Tibial artery (tissue), 4 donors: Measurements from ENCODE around the gene HPN.
"Not testable (repeated sequence)": the region's sequence is repeated elsewhere in the genome, so short reads cannot be mapped to it uniquely, and the experiment has no call there.

ENCODE experiments used
- DNase-seq, 2 donors: peaks; one replicate each; pipeline ENCODE4 v3.0.0-alpha.2; 2019
- H3K27ac ChIP-seq, 2 donors: fragments of 200-600 bp; sonication (generic) in 1 of 2; 1 replicate in 1 of 2; 2 replicates in 1 of 2; pipeline ENCODE4 v1.5.1; 2018 to 2019; ENCODE audit warnings: mild to moderate bottlenecking in 1 of 2
- H3K27me3 ChIP-seq, 2 donors: fragments of 200-600 bp; sonication (generic) in 1 of 2; one replicate each; pipeline versions ENCODE4 v1.5.1 to v1.6.0; 2016 to 2019
- H3K36me3 ChIP-seq, 3 donors: fragments of 200-600 bp; sonication (generic) in 2 of 3; one replicate each; pipeline ENCODE4 v1.5.1; 2016 to 2019; ENCODE audit warnings: mild to moderate bottlenecking in 2 of 3
- H3K4me1 ChIP-seq, 4 donors: fragments of 200-600 bp; sonication (generic) in 2 of 4; 1 replicate in 3 of 4; 2 replicates in 1 of 4; pipeline ENCODE4 v1.5.1; 2016 to 2019
- H3K4me3 ChIP-seq, 2 donors: fragments of 200-600 bp; sonication (generic) in 1 of 2; 1 replicate in 1 of 2; 2 replicates in 1 of 2; pipeline ENCODE4 v1.5.1; 2018 to 2019; ENCODE audit warnings: mild to moderate bottlenecking in 2 of 2
- H3K9me3 ChIP-seq, 3 donors: fragments of 200-600 bp; sonication (generic) in 1 of 3; one replicate each; pipeline ENCODE4 v1.5.1; 2016 to 2019
- intact Hi-C: fragments of 100-400 bp; cut with DNase I; formaldehyde crosslinking; loops from one replicate; pipeline ENCODE4 v1.15.0; 2023; ENCODE audit warnings: low total_unique reads
- TF ChIP-seq, protein P1 (sequence below), 2 experiments: fragments of 200-600 bp in 1 of 2; fragments of 450-650 bp in 1 of 2; IDR thresholded peaks; one replicate each; pipeline ENCODE4 v1.5.1; 2017 to 2019; ENCODE audit warnings: antibody characterized with exemption in 2 of 2, mild to moderate bottlenecking in 1 of 2, moderate library complexity in 1 of 2

The HPN gene

DNA sequence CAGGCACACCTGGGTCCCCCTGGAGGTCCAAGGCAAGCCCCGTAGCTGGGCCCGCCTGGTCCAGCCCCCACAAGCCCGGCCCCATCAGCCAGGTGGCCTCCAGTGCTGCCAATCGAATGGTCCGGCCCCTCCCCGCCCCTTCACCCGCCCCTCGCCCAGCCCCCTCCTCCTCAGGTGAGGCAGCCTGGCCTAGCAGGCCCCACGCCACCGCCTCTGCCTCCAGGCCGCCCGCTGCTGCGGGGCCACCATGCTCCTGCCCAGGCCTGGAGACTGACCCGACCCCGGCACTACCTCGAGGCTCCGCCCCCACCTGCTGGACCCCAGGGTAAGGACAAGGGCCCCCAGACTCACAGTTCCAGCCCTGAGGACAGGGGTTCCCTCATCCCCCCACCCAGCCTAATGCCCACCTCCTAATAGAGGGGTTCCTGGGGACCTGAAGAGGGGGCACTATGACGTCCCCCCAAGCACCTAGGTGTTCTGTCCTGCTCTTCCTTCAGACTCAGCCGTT is at the start of gene HPN:
Gene HPN, plus strand, starts transcription at position 174 of the 508 bp plus-strand sequence. CDS start 786 bp downstream, outside the sequence.
- Histone ChIP-seq H3K9me3 (no peaks in the 10 kb centered on the region), H3K27me3 (peaks cover 0 to 50% of the 10 kb centered on the region in 2 donors), H3K4me3 (peak within 1 kb of the TSS in 1 of 2 donors; percentile 26), H3K36me3 (no peaks in the 10 kb centered on the region), H3K4me1 (peaks cover 4 to 28% (median 25%) of the 10 kb centered on the region in 4 donors), H3K27ac (peak within 1 kb of the TSS in 1 of 2 donors; percentile 30)
- no peak for DNase-seq
- TF ChIP-seq, protein P1, sequence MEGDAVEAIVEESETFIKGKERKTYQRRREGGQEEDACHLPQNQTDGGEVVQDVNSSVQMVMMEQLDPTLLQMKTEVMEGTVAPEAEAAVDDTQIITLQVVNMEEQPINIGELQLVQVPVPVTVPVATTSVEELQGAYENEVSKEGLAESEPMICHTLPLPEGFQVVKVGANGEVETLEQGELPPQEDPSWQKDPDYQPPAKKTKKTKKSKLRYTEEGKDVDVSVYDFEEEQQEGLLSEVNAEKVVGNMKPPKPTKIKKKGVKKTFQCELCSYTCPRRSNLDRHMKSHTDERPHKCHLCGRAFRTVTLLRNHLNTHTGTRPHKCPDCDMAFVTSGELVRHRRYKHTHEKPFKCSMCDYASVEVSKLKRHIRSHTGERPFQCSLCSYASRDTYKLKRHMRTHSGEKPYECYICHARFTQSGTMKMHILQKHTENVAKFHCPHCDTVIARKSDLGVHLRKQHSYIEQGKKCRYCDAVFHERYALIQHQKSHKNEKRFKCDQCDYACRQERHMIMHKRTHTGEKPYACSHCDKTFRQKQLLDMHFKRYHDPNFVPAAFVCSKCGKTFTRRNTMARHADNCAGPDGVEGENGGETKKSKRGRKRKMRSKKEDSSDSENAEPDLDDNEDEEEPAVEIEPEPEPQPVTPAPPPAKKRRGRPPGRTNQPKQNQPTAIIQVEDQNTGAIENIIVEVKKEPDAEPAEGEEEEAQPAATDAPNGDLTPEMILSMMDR (IDR thresholded peaks at IDR 0.05), result no peak
- intact Hi-C loops, result no loop called here

DNA sequence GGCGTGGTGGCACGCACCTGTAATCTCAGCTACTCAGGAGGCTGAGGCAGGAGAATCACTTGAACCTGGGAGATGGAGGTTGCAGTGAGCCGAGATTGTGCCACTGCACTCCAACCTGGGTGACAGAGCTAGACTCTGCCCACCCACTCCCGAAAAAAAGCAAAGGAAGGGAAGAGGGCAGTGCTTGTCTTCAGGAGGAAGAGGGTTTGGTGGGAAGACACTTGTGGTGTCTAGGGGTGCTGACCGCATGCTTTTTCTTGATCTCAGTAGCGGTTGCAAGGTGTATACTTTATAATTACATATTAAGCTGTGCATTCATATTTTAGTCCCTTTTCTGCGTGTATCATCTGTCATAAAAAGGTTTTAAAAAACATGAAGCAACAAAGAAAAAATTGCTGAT is 48.9 kb upstream of the HPN start:
- peaks cover 0 to 11% (median 7%) of the 10 kb centered on the region in 4 donors for H3K4me1 ChIP-seq
- H3K4me3 ChIP-seq, H3K27me3 ChIP-seq, H3K9me3 ChIP-seq, H3K27ac ChIP-seq, H3K36me3 ChIP-seq, DNase-seq, intact Hi-C loops: not testable (repeated sequence)

DNA sequence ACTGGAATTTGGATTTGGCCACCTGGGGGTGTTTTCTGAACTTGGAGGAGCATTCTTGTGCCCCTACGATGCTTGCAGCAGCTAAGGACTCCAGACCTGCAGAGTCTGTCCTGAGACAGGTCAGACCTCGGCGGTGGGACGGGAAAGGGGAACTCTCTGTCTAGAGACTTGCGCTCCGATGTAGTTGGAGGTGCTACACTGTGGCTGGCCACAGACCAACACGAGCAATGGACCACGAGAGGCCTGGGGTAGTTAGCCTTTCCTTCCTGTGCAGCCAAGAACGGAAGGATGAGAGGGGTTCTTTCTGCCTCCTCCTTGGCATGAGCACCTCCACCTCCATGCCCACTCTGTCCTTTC is 47.3 kb upstream of the HPN start:
- Histone ChIP-seq H3K36me3 (no peaks in the 10 kb centered on the region), H3K9me3 (no peaks in the 10 kb centered on the region), H3K27me3 (peaks cover 0 to 2% of the 10 kb centered on the region in 2 donors), H3K4me1 (peaks cover 0 to 19% (median 15%) of the 10 kb centered on the region in 4 donors), H3K27ac (peak overlapping the region; percentile 59 to 62), H3K4me3 (no peak overlapping the region)
- TF ChIP-seq, protein P1 (IDR thresholded peaks at IDR 0.05), result no peak
- DNase-seq, result no peak
- intact Hi-C loops, result no loop called here

DNA sequence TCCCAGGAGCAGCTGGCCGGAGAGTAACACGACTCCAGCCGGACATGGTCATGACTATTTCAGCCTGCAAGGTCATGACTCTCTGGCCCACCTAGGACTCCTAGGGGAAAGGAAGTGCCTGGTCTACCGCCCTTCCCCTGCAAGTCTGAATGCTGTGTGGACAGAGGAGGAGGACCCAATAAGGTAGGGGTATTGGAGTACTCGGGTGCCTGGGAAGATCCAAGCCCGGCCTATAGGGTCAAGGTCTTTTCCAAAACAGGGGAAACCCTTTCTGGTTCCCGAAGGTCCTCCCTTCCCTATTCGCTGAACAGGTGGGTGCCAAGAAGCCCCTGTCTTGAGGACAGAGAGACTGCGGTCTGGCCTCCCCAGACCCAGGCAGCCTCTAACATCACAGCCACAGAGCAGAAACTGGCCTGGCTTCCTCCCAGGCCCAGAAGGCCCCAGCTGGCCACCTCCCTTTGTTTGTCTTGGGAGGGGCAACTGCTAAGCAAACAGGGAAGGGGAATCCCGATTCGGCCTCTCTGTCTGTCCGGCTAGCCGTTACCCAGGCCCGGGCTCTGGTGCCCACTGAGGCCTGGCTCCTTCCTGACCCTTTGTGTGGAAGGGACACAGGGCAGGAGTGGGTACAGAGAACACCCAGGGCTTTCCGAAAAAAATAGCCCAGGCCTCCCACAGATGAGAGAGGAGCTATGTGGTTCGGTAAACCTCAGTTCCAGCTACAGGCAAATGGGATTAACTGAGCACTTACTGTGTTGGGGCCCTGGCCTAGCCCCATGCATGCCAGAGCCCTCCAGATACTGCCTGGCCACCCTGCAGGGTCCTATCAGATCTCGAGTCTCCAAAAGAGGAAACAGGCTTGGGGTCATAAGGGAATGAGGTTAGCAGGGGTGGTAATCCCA is 46.6 kb upstream of the HPN start:
- intact Hi-C loops, result no loop called here
- peak overlapping the region; percentile 59 to 62 for H3K27ac ChIP-seq

DNA sequence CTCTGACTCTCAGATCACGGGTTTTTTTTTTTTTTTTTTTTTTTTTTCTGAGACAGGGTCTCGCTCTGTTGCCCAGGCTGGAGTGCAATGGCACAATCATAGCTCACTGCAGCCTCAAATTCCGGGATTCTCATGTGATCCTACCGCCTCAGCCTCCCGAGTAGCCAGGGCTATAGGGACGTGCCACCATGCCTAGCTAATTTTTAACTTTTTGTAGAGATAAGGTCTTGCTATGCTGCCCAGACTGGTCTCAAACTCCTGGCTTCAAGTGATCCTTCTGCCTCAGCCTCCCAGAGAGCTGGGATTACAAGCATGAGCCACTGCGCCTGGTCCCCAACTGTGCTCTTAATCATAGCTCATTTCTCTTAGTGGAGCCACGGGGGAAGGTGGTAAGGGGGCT is 46.0 kb upstream of the HPN start:
- H3K4me3 ChIP-seq, result no peak overlapping the region
- H3K36me3 ChIP-seq, result no peaks in the 10 kb centered on the region
- H3K27me3 ChIP-seq, result no peaks in the 10 kb centered on the region
- H3K27ac ChIP-seq, result peak overlapping the region in 1 of 2 donors; percentile 62
- peaks cover 0 to 20% (median 16%) of the 10 kb centered on the region in 4 donors for H3K4me1 ChIP-seq
- H3K9me3 ChIP-seq, result no peaks in the 10 kb centered on the region
- no peak for DNase-seq
- intact Hi-C loops, result no loop called here
- TF ChIP-seq, protein P1 (IDR thresholded peaks at IDR 0.05), result no peak

More for the DNA sequence above, 46.6 kb upstream of the HPN start:
- TF ChIP-seq, protein P1 (IDR thresholded peaks at IDR 0.05), result no peak
- Histone ChIP-seq H3K36me3 (no peaks in the 10 kb centered on the region), H3K9me3 (no peaks in the 10 kb centered on the region), H3K4me1 (peaks cover 0 to 20% (median 16%) of the 10 kb centered on the region in 4 donors), H3K27me3 (peaks cover 0 to 2% of the 10 kb centered on the region in 2 donors), H3K4me3 (no peak overlapping the region)
- DNase-seq, result peak; percentile 49 to 79

DNA sequence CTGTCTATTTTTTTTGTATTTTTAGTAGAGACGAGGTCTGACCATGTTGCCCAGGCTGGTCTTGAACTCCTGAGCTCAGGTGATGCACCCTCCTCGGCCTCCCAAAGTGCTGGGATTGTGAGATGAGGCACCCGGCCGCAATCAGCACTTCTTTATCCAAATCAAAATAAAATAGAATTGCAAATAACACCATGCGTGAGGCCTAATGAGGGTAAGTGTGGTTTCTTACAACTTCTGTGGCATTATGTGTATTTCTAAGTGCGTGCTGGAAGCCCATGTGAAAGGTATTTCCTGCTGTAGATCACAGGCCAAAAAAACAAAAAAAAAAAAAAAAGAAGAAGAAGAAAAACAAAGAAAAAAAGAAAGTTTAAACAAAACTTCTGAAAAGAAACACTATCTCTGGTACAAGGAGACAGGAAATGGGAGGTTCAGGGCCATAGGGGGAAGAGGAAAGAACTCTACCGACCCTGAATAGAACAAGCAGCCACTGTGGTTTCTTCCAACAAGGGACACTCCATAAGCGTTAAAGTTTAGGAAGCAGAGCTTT is 44.4 kb upstream of the HPN start:
- TF ChIP-seq, protein P1 (IDR thresholded peaks at IDR 0.05), result no peak

DNA sequence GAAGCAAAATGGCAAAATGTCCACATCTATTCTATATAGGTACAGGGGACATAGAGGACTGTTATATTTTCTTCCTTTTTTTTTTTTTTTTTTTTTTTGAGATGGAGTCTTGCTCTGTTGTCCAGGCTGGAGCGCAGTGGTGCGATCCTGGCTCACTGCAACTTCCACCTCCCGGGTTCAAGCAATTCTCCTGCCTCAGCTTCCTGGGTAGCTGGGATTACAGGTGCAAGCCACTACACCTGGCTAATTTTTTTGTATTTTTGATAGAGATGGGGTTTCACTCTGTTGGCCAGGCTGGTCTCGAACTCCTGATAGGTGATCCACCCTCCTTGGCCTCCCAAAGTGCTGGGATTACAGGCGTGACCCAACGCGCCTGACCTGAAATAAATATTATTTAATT is 43.3 kb upstream of the HPN start:
- DNase-seq, H3K36me3 ChIP-seq, H3K4me3 ChIP-seq, H3K9me3 ChIP-seq, H3K27me3 ChIP-seq, intact Hi-C loops: not testable (repeated sequence)
- peaks cover 0 to 42% (median 35%) of the 10 kb centered on the region in 4 donors for H3K4me1 ChIP-seq
- H3K27ac ChIP-seq, result peak overlapping the region in 1 of 2 donors; percentile 89

More for the DNA sequence above, 44.4 kb upstream of the HPN start:
- Histone ChIP-seq H3K4me1 (peaks cover 0 to 33% (median 28%) of the 10 kb centered on the region in 4 donors), H3K9me3 (no peaks in the 10 kb centered on the region), H3K27ac (no peak overlapping the region), H3K4me3 (no peak overlapping the region), H3K36me3 (no peaks in the 10 kb centered on the region), H3K27me3 (no peaks in the 10 kb centered on the region)
- no peak for DNase-seq
- intact Hi-C loops, result no loop called here
